Measurements from ENCODE around the gene GRWD1. TPM values are rescaled to one million over a fixed set of nuclear protein-coding genes. Genes with fewer than 3 reads are reported as not detected.
A peak's percentile ranks its signal among the peaks of the same experiment; 100 is the strongest.
"Not testable (repeated sequence)": the region's sequence is repeated elsewhere in the genome, so short reads cannot be mapped to it uniquely, and the experiment has no call there.

GRWD1 gene
- total RNA-seq, 2 donors from 2014 or later = 10.8 to 19.8 TPM

- Histone ChIP-seq H3K27me3 (no peaks in the 10 kb centered on the region), H3K27ac (no peak overlapping the region), H3K9me3 (no peaks in the 10 kb centered on the region), H3K4me1 (peaks cover 0 to 41% of the 10 kb centered on the region in 2 donors), H3K4me3 (no peak overlapping the region), H3K36me3 (no peaks in the 10 kb centered on the region)
- TF ChIP-seq, protein P1, sequence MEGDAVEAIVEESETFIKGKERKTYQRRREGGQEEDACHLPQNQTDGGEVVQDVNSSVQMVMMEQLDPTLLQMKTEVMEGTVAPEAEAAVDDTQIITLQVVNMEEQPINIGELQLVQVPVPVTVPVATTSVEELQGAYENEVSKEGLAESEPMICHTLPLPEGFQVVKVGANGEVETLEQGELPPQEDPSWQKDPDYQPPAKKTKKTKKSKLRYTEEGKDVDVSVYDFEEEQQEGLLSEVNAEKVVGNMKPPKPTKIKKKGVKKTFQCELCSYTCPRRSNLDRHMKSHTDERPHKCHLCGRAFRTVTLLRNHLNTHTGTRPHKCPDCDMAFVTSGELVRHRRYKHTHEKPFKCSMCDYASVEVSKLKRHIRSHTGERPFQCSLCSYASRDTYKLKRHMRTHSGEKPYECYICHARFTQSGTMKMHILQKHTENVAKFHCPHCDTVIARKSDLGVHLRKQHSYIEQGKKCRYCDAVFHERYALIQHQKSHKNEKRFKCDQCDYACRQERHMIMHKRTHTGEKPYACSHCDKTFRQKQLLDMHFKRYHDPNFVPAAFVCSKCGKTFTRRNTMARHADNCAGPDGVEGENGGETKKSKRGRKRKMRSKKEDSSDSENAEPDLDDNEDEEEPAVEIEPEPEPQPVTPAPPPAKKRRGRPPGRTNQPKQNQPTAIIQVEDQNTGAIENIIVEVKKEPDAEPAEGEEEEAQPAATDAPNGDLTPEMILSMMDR (IDR thresholded peaks at IDR 0.05) = no peak
- no peak for DNase-seq (ENCODE audit: low spot score)
Observed at GRCh38 chr19:48484247-48484893, 38.6 kb downstream of the GRWD1 start.

DNA sequence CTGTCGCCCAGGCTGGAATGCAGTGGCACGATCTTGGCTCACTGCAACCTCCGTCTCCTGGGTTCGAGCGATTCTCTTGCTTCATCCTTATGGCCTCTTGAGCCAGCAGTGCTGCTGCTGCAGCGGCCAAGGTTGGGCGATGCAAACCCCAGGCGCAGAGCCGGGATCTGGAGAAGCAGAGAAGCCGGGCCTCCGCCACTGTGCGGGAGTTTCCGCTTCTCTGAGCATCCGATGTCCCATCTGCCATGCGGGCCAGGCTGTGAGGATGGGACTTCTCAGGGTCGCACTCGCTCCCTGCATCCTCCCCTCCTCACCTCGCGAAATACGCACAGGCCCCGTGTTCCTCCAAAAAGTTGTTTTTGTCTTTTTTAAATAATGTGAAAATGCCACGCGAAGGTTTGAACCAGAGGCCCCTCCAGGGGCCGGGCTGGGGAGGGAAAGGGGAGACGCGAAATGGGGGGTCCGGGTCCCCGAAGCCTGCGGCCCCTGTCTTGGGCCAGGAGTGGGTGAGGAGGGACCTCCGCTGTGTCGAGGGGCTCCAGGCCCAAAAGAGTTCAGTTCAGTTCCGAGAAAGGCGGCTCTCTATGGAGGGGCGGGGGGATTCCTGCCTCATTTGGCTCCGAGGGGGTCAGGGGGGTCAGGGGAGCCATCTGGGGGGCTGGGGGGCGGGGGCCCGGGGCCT is 39.3 kb downstream of the GRWD1 start:
- no peak overlapping the region for H3K27ac ChIP-seq
- DNase-seq (ENCODE audit: low spot score) = no peak
- no peak overlapping the region for H3K4me3 ChIP-seq
- peaks cover 0 to 42% of the 10 kb centered on the region in 2 donors for H3K4me1 ChIP-seq
- no peaks in the 10 kb centered on the region for H3K9me3 ChIP-seq
- no peaks in the 10 kb centered on the region for H3K36me3 ChIP-seq
- no peaks in the 10 kb centered on the region for H3K27me3 ChIP-seq
- TF ChIP-seq, protein P1 (IDR thresholded peaks at IDR 0.05) = no peak

DNA sequence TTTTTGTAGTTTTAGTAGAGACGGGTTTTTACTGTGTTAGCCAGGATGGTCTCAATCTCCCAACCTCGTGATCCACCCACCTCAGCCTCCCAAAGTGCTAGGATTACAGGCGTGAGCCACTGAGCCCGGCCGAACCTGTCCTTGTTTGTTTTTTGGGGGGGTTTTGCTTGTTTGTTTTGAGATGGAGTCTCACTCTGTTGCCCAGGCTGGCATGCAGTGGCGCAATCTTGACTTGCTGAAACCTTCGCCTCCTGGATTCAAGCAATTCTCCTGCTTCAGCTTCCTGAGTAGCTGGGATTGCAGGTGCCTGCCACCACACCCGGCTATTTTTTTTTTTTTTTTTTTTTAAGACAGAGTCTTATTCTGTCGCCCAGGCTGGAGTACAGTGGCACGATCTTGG is 40.9 kb downstream of the GRWD1 start:
- DNase-seq (ENCODE audit: low spot score); H3K9me3 ChIP-seq; H3K36me3 ChIP-seq; H3K27ac ChIP-seq; H3K4me3 ChIP-seq; H3K27me3 ChIP-seq: not testable (repeated sequence)
- peaks cover 0 to 40% of the 10 kb centered on the region in 2 donors for H3K4me1 ChIP-seq

DNA sequence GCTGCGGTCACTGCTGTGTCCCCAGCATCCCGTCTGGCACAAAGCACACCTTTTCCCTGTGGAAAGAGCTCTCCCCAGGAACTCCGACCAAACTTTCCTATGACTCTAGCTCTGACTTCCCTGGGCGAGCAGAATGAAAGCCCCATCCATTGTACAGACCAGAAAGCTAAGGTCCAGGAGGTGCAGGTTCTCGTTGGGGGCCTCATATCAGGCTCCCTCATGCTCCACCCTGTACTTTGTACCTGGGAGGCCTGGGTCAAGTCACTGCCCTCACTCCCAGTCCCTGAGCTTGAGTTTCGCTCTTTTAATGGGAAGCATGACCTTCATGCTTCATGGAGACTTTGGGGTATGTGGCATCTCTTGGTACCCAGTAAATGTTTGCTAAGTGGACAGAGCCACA is 41.8 kb downstream of the GRWD1 start:
- H3K9me3 ChIP-seq = no peaks in the 10 kb centered on the region
- no peak for DNase-seq (ENCODE audit: low spot score)
- H3K4me1 ChIP-seq = peaks cover 0 to 38% of the 10 kb centered on the region in 2 donors
- TF ChIP-seq, protein P1 (IDR thresholded peaks at IDR 0.05) = no peak
- no peak overlapping the region for H3K4me3 ChIP-seq
- H3K27ac ChIP-seq = peak overlapping the region; percentile 70 to 94
- H3K27me3 ChIP-seq = no peaks in the 10 kb centered on the region
- H3K36me3 ChIP-seq = no peaks in the 10 kb centered on the region

DNA sequence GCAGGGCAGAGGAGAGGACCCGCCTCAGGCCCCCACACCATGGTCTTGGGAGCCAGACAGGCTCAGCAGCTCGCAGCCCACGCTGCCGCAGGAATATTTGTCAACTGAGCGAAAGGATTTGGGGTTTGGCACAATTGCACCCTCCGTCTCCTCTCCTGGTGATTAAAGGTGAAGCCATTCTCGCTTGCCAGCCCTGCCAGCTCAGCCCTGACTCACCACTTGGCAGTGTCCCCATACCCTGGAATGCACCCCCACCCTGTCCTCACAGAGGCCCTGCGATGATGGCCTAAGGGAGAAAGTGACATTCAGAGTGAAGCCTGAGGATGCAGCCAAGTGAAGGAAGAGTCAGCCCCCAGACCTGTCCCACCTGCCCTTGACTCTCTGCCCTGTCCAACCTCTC is 42.2 kb downstream of the GRWD1 start:
- Histone ChIP-seq H3K27ac (peak overlapping the region; percentile 70 to 94), H3K4me3 (no peak overlapping the region), H3K4me1 (peaks cover 0 to 39% of the 10 kb centered on the region in 2 donors), H3K9me3 (no peaks in the 10 kb centered on the region), H3K27me3 (no peaks in the 10 kb centered on the region), H3K36me3 (no peaks in the 10 kb centered on the region)
- TF ChIP-seq, protein P1 (IDR thresholded peaks at IDR 0.05) = no peak
- DNase-seq (ENCODE audit: low spot score) = no peak

DNA sequence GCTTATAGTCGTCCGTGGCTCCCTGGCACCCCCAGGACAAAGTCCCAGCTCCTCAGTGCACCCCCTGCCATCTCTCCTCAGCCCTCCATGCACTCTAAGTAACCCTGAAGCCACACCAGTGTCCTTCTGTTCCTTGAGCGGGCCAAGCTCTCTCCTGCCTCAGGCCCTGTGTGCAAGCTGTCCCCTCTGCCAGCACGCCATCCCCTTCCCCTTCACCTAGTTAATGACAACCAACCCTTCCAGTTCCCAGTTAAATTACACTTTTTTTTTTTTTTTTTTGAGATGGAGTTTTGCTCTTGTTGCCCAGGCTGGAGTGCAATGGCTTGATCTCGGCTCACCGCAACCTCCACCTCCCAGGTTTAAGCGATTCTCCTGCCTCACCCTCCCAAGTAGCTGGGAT is 42.7 kb downstream of the GRWD1 start:
- H3K27ac ChIP-seq = peak overlapping the region; percentile 70 to 94
- not testable (repeated sequence) for H3K4me3 ChIP-seq; H3K27me3 ChIP-seq; H3K36me3 ChIP-seq; H3K9me3 ChIP-seq; DNase-seq (ENCODE audit: low spot score)
- peaks cover 0 to 39% of the 10 kb centered on the region in 2 donors for H3K4me1 ChIP-seq

Data from right atrium auricular region (tissue), 2 donors.